Measurements from ENCODE around the gene ZNF627.
"Not testable (repeated sequence)": the region's sequence is repeated elsewhere in the genome, so short reads cannot be mapped to it uniquely, and the experiment has no call there.

ZNF627 gene

GRCh38 chr19:11576227-11576626 lies 21.1 kb upstream of the ZNF627 start:
- no peak for DNase-seq

DNA sequence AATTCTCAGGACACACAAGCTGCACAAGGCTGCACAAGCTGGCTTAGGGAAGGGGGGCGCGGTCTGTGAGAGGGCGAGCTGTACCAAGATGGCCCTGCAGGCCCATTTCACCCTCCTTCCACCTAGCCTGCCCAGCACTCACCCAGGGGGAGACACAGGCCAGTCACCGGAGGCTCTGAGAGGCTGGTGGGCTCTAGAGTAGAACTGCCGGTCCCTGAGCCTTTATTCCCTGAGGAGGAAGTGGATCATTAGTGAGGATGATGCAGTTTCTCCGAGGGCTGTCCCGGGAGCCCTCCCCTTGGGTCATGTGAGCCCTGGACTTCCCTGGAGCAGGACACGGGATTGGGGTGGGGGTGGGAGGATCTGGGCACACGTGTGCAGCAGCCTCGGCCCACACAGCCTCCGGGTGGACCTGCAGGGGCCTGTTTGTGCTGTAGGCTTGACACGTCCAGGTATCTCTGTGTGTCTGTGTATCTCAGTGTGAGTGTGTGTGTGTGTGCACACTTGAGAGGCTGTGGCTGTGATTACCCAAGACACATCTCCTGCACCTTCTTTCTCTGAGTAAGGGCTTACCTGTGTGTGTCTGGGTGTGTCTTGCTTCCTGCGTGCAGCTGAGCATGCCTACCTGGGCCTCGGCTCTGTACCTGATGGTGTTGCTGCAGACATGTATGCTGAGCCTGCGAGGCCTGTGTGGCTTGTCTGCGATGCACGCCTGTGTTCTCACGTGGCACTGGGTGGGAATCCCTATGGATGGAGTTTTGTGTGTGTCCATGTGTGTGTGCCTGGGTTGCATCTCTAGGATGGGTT lies 19.6 kb upstream of the ZNF627 start, which contains the start of gene ACP5:
TSS of gene ACP5 (minus strand) at position 195 of the 807 bp plus-strand sequence. CDS start 328 bp downstream, outside the sequence.
- DNase-seq: no peak

DNA sequence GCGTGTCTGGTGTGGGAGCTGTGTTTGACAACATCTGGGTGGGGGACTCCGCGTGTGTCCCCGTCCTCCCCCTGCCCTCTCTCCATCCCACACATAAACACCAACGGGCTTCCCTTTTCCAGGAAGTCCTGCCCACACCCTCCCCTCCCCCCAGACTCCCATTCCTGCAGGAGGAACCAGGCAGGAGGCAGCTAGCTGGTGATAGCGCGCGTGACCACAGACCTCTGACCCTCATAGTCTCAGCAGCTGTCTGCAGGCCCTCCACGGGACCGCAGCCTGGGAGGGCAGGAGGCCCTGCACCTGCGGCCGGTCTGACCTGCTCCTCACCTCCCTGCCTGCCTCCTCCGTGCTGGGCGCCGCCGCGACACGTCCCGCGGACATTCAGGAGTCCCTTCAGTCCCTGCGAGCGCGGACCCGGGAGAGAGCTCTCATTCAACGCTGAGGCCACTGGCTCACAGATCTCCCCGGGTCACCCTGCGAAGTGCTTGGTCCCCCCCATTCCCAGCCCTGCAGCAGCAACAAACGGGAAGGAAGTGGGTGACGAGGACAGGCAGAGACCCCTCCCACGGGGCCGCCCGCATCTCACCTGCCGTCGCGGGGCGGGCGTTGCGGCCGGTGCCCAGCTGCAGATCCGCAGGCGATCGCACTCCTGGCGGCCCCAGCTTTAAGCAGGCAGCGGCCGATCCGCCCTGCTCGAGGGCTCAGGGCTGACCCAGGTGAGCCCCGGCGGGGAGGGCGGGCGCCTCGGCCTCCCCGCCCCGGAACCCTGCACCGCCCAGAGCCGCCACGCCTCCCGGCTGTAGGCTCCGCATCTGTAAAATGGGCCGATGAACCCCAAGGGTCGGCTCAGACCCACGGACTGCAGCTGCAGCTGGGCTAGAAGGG lies 18.8 kb upstream of the ZNF627 start:
- no peak for DNase-seq

GRCh38 chr19:11580116-11580515 lies 17.2 kb upstream of the ZNF627 start:
- no peak for DNase-seq

DNA sequence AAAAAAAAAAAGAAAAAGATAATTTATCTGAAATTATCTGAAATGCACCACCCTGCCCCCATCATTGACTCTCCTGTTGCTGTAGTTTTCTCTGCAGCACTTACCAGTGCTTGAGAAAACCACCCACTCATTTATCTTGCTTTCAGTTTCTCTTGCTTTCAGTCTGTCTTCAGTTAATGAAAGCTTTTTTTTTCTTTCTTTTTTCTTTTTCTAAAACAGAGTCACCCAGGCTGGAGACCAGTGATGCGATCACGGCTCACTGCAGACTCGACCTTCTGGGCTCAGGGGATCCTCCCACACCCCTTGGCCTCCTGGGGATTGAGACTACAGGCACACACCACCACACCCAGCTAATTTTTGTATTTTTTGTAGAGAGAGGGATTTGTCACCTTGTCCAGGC lies 15.5 kb upstream of the ZNF627 start:
- no peak for DNase-seq

- no peak for DNase-seq
These were observed 11.0 kb upstream of the ZNF627 start for GRCh38 chr19:11586331-11586730.

GRCh38 chr19:11587302-11587974 lies 9.8 kb upstream of the ZNF627 start:
- DNase-seq: peak; percentile 51

DNA sequence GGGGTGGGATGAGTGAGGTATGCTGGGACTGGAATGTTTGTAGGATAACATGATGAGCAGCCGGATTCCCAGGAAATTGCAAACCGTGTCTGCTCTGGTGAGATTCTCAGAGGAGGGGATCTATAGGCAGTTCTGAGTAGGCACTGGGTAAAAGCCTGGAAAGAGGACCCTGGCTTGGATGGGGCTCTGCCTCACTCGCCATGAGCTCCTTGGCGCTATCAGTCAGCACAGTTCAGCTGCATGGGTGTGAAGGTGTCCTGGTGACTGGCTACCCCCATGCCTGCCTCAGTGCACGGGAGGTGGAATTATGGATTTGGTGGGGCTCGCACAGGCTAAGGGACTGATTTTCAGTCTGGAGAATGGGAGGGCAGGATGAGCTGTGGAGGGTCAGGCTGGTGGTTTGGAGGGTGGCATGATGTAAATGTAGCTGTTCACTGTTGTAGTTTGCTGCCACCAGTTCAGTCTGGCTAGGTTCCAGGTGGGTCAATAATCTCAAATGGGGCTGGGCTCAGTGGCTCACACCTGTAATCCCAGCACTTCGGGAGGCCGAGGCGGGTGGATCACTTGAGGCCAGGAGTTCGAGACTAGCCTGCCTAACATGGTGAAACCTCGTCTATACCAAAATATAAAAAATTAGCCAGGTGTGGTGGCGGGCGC lies 9.2 kb upstream of the ZNF627 start:
- DNase-seq: no peak

- DNase-seq: no peak
These were observed 3.2 kb upstream of the ZNF627 start for GRCh38 chr19:11594084-11594483.

DNA sequence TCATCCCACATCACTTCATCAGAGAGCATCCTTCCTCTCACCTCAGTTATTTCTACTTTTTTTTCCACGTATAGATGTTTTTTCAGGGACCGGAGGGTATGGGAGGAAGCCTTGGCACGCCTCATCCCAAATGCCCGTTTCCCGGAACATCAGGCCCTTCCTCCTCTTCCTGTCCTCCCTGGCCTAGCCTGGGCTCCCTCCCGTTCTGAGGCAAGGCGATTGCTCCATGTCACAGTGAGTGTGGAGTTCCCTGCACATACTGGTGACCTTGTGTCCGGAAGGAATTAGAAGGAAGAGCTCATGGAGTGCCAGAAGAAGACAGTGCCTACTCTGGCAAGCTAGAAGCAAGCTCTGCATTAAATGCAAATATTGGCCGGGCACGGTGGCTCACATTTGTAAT lies 1.1 kb upstream of the ZNF627 start:
- DNase-seq: no peak

- no peak for DNase-seq
These were observed 810 bp downstream of the ZNF627 start for GRCh38 chr19:11598103-11598483.

DNA sequence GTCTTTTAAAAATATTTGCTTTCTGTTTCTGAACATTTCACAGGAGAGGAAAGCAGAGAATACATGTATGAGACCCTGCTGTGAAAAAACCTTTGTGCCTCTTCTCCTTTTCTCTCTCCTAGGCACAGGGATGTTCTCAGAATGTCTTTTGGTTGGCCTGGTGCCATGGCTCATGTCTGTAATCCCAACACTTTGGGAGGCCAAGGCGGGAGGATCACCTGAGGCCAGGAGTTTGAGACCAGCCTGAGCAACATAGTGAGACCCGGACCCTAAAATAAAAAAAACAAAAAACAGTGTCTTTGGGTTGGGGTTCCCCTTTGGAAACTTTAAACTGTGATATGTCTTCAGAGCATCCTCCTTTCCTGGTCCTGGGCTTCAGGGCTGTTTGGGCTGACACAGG lies 1.5 kb downstream of the ZNF627 start:
- no peak for DNase-seq

DNA sequence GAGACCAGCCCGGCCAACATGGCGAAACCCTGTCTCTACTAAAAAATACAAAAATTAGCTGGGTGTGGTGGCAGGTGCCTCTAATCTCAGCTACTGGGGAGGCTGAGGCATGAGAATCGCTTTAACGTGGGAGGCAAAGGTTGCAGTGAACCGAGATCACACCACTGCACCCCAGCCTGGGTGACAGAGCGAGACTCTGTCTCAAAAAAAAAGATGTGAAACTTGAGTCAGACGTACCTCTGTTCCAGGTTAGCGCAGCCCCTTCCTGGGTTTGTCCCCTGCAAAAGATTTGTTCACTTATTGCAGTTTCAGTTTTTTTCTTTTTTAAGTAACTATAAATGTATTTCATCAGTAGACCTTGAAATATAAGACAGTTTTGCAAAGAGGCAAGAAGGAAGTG lies 2.4 kb downstream of the ZNF627 start:
- DNase-seq: not testable (repeated sequence)

GRCh38 chr19:11606484-11606883 lies 9.2 kb downstream of the ZNF627 start:
- DNase-seq: no peak

- no peak for DNase-seq
These were observed 14.4 kb downstream of the ZNF627 start for GRCh38 chr19:11611730-11612129.

- no peak for DNase-seq
These were observed 15.7 kb downstream of the ZNF627 start for GRCh38 chr19:11612816-11613511.

GRCh38 chr19:11617180-11618062 lies 20.1 kb downstream of the ZNF627 start:
- no peak for DNase-seq

GRCh38 chr19:11620553-11620952 lies 23.3 kb downstream of the ZNF627 start:
- DNase-seq: no peak

DNA sequence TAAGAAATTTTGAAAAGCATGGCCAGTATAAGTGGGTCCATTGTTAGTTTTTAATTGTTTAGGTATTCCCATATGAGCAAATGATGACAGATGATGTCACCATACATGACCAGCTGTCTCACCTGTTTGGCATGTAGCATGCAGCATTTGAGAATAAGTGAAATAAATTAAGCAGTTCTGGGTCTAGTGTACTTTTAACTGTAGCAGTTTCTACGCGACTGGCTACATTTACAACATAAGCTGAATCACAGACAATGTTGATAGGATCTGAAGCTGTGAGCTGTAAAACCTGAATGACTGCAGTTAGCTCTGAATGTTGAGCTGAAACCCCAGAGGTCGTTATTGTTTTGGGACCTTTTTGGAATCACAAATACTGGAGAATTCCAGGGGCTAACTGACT lies 25.1 kb downstream of the ZNF627 start:
- not testable (repeated sequence) for DNase-seq

DNA sequence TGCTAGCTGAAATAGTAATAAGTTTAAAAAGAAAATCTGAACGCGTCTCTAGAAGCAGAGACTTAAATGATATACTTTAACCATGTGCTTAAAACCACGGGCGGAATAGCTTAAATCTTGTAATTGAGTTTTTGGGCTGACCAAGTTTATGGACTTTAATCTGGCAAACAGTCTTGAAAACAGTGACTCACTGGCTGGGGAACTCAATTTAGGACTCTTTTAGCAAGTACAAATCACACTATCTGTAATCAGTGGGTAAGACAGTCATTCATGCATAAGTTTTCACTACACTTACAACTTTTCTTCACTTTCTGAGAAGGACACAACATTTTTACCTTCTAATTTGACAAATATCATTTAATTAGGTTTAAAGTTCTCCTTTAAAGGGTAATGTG lies 26.8 kb downstream of the ZNF627 start:
- no peak for DNase-seq

DNA sequence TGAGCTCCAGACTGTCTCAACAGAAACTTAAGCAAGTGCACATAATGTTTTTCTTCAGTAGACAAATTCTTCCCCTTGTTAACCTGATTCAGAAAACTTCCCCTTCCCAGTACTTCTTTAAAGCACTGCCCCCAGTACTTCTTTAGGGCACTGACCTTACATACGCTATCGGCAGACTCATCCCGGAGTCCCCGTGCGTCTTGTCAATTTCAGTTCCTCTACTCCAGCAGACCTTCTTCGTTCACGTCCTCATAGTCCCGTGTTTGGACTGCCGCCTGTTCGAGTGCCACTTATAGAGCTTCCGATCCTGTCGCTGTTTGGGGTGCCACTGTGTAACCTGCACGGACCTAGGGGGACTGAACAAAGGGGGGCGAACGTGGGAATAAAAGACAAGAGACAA lies 29.0 kb downstream of the ZNF627 start:
- DNase-seq: no peak

All from DMS 273 treated with DMSO at 0.1 percent for 48 hours (cell line).